Stimulated activated CD8-positive, alpha-beta memory T cell treated with anti-CD3 and anti-CD28 coated beads, Interleukin-12 subunit alpha, Interleukin-12 subunit beta, amount 100 ng/mL, for 24 hours (primary cell): ENCODE measurements around the gene MLKL.
A peak's percentile ranks its signal among the peaks of the same experiment; 100 is the strongest.
"Not testable (repeated sequence)": the region's sequence is repeated elsewhere in the genome, so short reads cannot be mapped to it uniquely, and the experiment has no call there.

ENCODE experiments used
- DNase-seq: peaks from one replicate; pipeline ENCODE4 v3.0.0-alpha.2; 2020; ENCODE audit errors: extremely low read depth

Gene MLKL

GRCh38 chr16:74732707-74733350 lies 32.2 kb upstream of the MLKL start:
- no peak for DNase-seq

GRCh38 chr16:74731853-74732477 lies 31.3 kb upstream of the MLKL start:
- DNase-seq: no peak

GRCh38 chr16:74729783-74730683 lies 29.4 kb upstream of the MLKL start:
- no peak for DNase-seq

GRCh38 chr16:74727903-74728302 lies 27.2 kb upstream of the MLKL start:
- no peak for DNase-seq

GRCh38 chr16:74726716-74727115 lies 26.1 kb upstream of the MLKL start:
- DNase-seq: no peak

GRCh38 chr16:74725651-74726455 lies 25.2 kb upstream of the MLKL start:
- DNase-seq: no peak

- no peak for DNase-seq
Measured at GRCh38 chr16:74724820-74725549, 24.3 kb upstream of the MLKL start.

GRCh38 chr16:74723256-74723655 lies 22.6 kb upstream of the MLKL start:
- no peak for DNase-seq

- not testable (repeated sequence) for DNase-seq
Measured at GRCh38 chr16:74722156-74722555, 21.5 kb upstream of the MLKL start.

- no peak for DNase-seq
Measured at GRCh38 chr16:74721716-74722115, 21.1 kb upstream of the MLKL start.

GRCh38 chr16:74720579-74720978 lies 19.9 kb upstream of the MLKL start:
- no peak for DNase-seq

GRCh38 chr16:74718741-74719610 lies 18.3 kb upstream of the MLKL start:
- DNase-seq: no peak

GRCh38 chr16:74718140-74718539 lies 17.5 kb upstream of the MLKL start:
- DNase-seq: no peak

- DNase-seq: no peak
Measured at GRCh38 chr16:74717367-74717766, 16.7 kb upstream of the MLKL start.

- no peak for DNase-seq
Measured at GRCh38 chr16:74716355-74716754, 15.7 kb upstream of the MLKL start.

- DNase-seq: no peak
Measured at GRCh38 chr16:74713876-74714275, 13.2 kb upstream of the MLKL start.

GRCh38 chr16:74713325-74713724 lies 12.7 kb upstream of the MLKL start:
- DNase-seq: no peak

- DNase-seq: no peak
Measured at GRCh38 chr16:74711938-74712337, 11.3 kb upstream of the MLKL start.

- DNase-seq: no peak
Measured at GRCh38 chr16:74710401-74710800, 9.7 kb upstream of the MLKL start.

- DNase-seq: peak; percentile 47
Measured at GRCh38 chr16:74709441-74709877, 8.8 kb upstream of the MLKL start.
